ENCODE data around the gene NLRC3.

DNA sequence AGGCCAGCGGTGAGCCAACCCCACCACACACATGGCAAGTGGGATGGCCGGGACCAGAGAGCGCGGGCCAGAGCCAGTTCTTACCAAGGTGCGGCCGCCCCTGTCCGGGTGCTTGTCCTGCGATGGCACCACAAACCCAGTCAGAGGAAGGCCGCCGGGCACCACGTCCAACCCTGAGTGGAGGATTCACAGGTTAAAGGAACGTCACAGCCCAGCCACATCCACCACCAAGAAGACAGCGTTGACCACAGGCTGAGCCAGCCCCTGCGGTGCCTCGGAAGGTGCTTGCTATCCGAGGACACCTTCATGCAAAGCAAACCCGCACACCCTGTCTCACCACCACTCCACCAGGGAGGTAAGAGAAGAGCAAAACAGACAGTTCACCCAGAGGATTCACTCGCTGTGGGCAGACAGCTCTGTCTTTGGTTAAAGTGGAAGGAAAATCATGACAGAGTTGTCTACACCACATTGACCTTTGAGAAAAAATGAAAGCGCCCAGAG is 18.4 kb upstream of the NLRC3 start:
- TF ChIP-seq ZNF274 (IDR thresholded peaks at IDR 0.05; ENCODE audit: low read depth, low read length), result no peak
- no peak for TF ChIP-seq YY1 (IDR thresholded peaks at IDR 0.05; ENCODE audit: insufficient read depth, insufficient read length)
